GM21360 (cell line): Measurements from ENCODE around the gene RAP1GAP2.
A peak's percentile ranks its signal among the peaks of the same experiment; 100 is the strongest.
"Not testable (repeated sequence)": the region's sequence is repeated elsewhere in the genome, so short reads cannot be mapped to it uniquely, and the experiment has no call there.

Source experiments
- ATAC-seq: cut with Tn5 transposase; IDR thresholded peaks from one replicate; pipeline ENCODE4 v1.9.1; 2021; ENCODE audit warnings: mild to moderate bottlenecking, moderate library complexity; ENCODE audit not compliant: unreplicated experiment

The RAP1GAP2 gene

DNA sequence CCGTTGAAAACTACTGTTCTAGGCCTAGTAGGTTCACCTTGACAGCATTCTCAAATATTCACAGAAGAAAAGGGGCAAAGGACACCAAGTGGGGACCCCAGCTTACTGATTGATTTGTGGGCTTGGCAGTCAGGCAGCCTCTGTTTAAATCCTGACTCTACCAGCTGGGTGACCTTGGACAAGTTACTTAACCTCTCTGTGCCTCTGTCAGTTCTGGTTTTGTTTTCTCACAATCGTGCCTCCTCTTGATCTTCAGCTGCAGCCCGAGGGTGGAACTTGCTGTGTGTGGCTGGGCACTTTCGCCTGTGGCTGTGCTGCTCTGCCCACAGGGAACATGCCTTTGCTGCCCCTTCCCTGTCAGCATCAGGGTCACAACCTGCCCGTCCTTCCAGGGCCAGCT lies 17.8 kb downstream of the RAP1GAP2 start:
- no peak for ATAC-seq

GRCh38 chr17:2814481-2815341 lies 18.5 kb downstream of the RAP1GAP2 start:
- no peak for ATAC-seq

DNA sequence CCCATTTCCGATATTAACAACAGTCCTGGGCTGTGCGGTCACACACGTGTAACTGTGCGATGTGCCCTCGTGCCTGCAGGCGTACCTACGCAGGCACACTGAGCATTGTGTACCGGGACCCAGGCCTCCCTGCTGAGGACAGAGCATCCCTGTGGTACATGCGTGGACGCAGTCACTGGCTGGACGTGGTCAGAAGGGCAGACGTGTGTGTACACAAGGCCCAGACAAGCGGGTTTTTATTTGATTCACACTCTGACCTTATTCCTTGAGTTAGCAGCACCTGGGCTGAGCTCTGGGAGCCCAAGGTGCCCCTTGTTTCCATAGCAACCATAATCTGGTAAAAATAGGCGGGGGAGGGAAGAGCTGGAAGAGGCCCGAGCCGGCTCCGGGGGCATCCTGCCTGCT lies 19.5 kb downstream of the RAP1GAP2 start:
- ATAC-seq = no peak

- no peak for ATAC-seq
Observed at GRCh38 chr17:2816688-2817087, 20.4 kb downstream of the RAP1GAP2 start.

GRCh38 chr17:2819294-2819693 lies 23.1 kb downstream of the RAP1GAP2 start:
- ATAC-seq = not testable (repeated sequence)

GRCh38 chr17:2819921-2820501 lies 23.8 kb downstream of the RAP1GAP2 start:
- ATAC-seq = no peak

- no peak for ATAC-seq
Observed at GRCh38 chr17:2821868-2822267, 25.6 kb downstream of the RAP1GAP2 start.

DNA sequence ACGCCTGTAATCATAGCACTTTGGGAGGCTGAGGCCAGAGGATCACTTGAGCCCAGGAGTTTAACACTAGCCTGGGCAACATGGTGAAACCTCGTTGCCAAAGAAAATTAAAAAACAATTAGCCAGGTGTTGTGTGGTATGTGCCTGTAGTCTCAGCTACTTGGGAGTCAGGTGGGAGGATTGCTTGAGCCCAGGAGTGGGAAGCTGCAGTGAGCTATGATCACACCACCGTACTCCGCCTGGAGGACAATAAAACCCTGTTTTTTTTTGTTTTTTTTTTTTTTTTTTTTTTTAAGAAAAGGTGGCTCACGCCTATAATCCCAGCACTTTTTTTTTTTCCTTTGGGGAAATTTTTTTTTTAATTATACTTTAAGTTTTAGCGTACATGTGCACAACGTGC lies 26.1 kb downstream of the RAP1GAP2 start:
- ATAC-seq = no peak

DNA sequence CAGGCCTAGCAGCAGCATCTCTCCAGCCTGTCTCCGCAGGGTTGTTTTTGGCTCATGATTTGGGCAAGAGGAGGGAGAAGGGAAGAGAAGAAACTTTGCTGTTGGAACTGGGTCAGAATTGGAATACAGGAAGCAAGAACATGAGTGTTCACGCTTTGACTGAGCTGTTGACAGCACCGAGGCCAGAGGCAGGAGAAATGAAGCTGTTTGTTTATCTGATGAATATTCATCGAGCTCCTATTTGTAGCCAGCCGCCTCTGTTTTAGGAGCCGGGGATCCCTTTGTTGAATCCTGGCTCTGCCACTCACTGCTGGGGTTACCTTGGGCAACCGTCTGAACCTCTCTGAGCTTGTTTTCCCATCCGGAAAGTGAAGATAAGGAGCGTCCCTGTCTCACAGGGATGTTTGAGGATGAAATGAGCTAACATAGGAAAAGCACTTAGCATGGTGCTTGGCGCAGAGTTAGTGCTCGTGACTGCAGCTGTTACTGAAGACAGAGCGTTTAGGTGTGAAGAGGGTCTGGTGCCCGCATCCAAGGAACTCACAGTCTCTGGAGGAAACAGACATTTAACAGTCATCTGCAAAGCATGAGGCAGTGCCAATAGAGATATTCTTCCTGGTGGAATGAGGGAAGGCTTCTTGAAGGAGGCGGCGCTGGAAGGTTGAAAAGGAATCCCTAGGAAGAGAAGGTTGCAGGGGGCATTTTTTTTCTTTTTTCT lies 29.2 kb downstream of the RAP1GAP2 start:
- no peak for ATAC-seq

DNA sequence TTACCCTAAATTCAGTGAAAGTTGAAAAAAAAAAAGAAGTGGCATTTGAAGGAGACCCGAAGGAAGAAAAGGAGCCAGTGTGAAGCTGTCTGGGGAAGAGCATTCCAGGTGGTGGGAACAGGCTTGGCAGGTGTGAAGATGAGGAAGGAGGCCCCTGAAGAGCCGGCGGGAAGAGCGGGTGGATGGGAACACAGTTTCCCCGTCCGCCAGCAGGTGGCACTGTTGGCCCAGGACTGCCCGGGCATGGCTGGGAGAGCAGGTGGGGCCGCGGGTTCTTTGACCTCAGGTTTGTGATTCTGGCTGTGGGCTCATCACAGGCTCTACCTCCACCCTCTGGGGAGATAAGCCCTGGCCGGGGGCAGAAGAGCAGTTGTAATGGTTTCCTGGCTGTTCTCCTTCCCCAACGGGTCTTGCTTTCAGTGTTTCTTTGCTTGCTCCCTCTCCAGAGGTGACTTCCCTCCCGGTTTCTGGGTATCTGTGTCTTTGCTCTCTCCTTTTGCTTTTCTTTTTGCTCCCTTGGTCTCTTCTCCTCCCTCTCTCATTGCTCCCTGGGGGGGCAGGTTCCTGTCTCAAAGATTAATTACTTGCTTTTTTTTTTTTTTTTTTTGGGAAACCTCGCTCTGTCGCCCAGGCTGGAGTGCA lies 32.3 kb downstream of the RAP1GAP2 start:
- ATAC-seq = no peak

GRCh38 chr17:2830678-2831077 lies 34.4 kb downstream of the RAP1GAP2 start:
- ATAC-seq = no peak

DNA sequence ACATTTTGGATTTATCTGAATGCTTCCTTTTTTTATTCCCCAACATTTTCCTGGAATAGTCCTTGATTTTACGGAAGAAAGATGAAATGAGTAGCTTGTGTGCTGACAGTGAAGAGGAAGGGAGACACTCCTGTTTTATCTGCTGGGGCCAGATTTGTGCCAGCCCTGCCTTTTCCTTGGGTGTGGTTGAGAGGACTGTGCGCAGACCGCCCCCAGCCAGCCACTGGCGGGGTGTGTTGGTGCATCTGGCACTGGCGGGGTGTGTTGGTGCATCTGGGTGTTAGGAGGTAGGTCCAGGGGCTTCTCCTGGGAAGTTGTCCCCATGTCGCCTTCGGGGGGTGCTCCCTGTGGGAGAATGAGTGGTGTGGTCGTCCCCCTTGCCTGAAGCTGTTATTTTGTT lies 39.5 kb downstream of the RAP1GAP2 start:
- no peak for ATAC-seq

GRCh38 chr17:2837147-2837561 lies 40.9 kb downstream of the RAP1GAP2 start:
- peak; percentile 75 for ATAC-seq

- no peak for ATAC-seq
Observed at GRCh38 chr17:2841606-2842005, 45.4 kb downstream of the RAP1GAP2 start.

GRCh38 chr17:2842464-2842863 lies 46.2 kb downstream of the RAP1GAP2 start:
- ATAC-seq = no peak

GRCh38 chr17:2844416-2844815 lies 48.2 kb downstream of the RAP1GAP2 start:
- ATAC-seq = no peak

DNA sequence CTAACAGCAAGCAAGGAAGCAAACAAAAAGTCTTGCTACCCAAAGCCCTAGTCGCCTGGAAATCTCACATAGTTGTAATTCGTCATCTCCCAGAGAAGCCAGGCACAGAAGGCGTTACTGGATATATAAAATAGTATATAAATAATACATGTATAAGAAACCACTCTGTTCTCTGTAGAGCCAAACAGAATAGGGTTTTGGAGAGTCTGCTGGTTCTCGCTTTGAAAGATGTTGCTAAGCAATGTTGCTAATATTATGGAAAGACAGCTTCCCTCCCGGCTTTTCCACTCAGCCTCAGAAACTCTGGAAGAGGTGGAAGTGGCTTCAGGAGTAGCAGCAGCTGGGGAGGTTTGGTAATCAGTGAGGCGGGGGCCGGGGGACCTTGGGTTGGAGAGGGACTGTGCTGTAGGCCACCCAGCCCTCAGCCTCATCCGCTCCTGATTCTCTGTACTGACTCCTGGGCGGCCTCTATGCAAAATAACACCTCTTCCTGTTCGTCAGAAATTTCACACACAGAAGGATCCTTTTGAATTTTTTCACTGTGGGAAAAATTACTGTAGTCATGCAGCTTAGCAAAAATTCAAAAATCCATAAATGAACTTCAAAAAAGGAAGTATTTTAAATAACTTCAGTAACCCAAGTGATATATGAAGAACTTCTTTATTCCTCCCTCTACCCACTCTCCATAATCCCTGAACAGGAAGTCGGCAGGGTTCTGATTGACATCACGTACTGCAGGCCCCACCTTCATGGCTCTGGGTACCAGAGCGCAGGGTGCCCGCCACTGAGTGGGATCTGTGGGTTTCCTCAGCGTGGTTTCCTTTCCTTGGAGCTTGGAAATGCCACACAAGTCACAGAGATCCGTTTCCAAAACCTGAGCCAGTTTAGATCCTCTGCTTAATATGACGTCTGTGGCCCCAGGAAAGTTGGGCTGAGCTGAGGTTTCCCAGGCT lies 51.4 kb downstream of the RAP1GAP2 start:
- ATAC-seq = no peak

- no peak for ATAC-seq
Observed at GRCh38 chr17:2849327-2849670, 53.1 kb downstream of the RAP1GAP2 start.

DNA sequence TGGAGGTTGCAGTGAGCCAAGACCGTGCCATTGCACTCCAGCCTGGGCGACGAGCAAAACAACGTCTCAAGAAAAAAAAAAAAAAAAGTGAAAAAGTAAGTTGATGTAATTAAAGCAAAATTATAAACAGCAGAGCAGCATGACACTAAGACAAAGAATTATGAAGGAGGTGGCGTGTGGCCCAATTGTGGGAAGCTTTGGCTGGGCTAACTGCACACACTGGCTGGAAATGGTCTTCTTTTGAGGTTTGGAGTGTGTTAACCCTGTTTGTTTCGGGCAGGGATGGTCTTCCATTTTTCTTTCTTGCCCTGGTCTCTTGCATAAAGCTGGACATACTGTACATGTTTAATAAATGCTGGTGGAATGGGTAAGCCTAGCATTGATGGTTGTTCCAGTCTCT lies 54.8 kb downstream of the RAP1GAP2 start:
- ATAC-seq = no peak

DNA sequence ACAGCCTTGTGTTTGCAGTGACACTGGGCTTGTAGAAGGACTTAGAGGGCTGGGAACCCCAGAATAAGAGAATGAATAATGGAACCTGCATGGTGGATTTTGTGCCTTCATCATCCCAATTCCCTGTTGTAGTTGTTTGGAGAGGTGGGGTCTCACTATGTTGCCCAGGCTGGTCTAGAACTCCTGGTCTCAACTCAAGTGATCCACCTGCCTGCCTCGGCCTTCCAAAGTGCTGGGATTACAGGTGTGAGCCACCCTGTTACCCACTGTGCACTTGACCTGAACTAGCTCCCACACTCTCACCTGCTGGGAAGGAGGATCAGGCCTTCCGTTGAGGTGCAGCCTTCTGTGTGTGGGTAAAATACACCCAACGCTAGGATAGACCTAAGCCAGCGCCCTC lies 55.4 kb downstream of the RAP1GAP2 start:
- ATAC-seq = no peak
